Measurements from ENCODE around the gene PTPRQ. TPM values are rescaled to one million over a fixed set of nuclear protein-coding genes. Genes with fewer than 3 reads are reported as not detected.

The PTPRQ gene
- total RNA-seq, 1 donor from 2014 or later, result 85.7 TPM

DNA sequence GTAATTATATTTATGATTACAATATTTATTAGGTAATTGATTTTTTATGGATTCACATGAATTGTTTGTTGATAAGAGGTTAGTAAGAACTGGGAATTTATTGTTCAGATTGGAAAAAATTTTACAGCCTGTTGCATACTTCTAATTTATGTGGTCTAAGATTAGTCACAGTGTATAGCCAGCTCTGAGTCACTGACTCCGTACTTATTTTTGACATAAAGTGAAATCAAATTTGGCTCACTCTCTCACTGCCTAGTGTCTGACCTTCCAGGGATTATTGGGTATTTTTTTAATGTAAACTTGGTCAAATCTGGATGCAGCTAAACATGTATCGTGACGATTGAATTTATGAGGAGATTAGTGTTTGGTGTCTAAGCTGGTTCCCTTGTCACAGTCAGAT lies 109.3 kb downstream of the PTPRQ start:
- DNase-seq (ENCODE audit: low spot score), result peak; percentile 90

DNA sequence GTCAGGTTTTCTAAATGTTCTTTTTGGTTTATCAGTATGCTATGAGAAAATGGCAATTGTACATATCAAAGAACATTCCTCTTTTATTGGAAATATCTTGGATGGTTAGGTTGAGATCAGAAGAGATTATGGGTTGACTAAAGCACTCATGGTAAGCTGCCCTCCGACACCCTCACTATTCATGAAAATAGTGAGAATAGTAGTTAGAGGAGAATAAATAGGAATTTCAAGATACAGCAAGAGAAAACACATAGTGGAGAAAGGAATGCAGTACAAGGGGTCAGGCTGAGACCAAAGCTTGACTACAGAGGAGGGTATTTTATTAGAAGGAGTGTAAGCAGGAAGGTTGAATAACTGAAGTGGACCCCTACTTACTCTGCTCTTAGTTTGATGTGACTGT lies 112.5 kb downstream of the PTPRQ start:
- DNase-seq (ENCODE audit: low spot score), result no peak

GRCh38 chr12:80559766-80560165 lies 115.7 kb downstream of the PTPRQ start:
- DNase-seq (ENCODE audit: low spot score), result no peak

GRCh38 chr12:80565271-80565670 lies 121.2 kb downstream of the PTPRQ start:
- peak; percentile 68 for DNase-seq (ENCODE audit: low spot score)

- DNase-seq (ENCODE audit: low spot score), result no peak
These were observed 123.4 kb downstream of the PTPRQ start for GRCh38 chr12:80567401-80567800.

GRCh38 chr12:80576641-80577418 lies 132.8 kb downstream of the PTPRQ start:
- no peak for DNase-seq (ENCODE audit: low spot score)

DNA sequence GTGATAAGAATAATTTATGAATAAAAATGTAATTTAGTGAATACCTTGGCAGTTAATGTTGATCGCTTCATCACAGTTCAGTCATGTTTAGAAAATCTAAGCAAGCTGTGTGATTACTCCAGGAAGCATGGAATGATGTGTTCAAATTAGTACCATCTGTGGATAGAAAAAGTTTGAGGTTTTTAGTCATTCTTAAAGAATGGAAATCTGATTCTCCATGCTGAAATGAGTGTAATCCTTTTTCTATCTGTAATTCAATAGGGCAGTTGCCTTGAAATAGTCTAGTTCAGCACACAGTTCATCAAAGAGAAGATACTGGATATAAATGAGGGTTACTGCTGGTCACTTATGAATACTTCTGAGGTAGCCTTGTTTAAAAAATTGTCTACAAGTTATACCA lies 136.2 kb downstream of the PTPRQ start:
- DNase-seq (ENCODE audit: low spot score), result peak; percentile 72

- no peak for DNase-seq (ENCODE audit: low spot score)
These were observed 137.7 kb downstream of the PTPRQ start for GRCh38 chr12:80581783-80582182.

GRCh38 chr12:80582431-80582830 lies 138.4 kb downstream of the PTPRQ start:
- DNase-seq (ENCODE audit: low spot score), result no peak

DNA sequence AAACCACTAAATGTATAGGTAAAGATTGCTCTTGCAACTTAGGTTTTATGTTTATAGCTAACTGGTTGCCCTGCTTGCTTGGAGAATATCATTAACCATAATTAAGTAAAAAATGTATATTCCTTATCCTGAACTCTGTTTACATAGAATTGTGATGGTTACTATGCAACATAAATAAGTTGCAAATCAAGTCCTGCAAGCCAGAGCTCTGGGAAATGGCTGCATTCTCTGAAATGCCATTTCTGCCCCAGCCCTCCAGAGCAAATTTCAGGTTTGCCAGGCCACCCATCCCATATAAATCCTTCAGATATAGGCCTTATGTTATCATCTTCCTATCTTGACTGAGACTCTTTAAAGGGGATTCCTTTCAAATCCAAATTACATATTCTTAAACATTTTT lies 145.0 kb downstream of the PTPRQ start:
- DNase-seq (ENCODE audit: low spot score), result peak; percentile 39

- no peak for DNase-seq (ENCODE audit: low spot score)
These were observed 146.1 kb downstream of the PTPRQ start for GRCh38 chr12:80590085-80590484.

DNA sequence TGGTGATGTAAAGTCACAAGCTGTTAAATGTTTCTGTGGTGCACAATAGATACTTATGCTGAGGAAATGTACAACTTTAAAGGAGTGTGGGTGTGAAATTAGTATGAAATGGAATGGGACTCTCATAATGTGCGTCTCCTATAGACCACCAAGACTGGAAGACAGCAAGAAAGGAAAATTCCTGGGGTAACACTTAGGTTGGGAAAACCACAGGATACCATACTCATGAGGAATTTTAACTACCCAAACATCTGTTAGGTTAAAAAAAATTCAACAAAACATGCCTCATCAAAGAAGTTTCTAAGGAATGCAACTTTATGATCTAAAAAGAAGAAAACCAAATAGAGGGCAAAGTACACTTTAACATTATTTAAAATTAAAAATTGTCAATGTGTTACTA lies 149.7 kb downstream of the PTPRQ start:
- DNase-seq (ENCODE audit: low spot score), result no peak

DNA sequence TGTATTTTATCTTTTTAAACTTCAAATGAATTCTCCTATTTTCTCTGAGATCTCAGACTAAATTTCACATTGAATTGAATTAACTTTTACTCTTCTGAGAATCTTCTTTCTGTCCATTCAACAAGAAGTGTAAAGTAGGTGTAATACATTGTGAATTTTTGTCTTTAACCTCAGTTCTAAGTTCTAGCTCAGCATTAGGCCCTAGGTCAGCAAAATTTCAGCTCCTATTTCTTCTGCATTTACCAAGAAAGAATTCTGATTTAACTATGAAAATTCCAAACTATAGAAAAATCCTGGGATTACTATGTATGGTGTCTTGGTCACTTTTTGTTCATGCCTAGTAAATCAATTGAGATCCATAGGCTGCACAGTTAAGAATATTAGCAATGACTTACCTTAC lies 152.5 kb downstream of the PTPRQ start:
- DNase-seq (ENCODE audit: low spot score), result no peak

DNA sequence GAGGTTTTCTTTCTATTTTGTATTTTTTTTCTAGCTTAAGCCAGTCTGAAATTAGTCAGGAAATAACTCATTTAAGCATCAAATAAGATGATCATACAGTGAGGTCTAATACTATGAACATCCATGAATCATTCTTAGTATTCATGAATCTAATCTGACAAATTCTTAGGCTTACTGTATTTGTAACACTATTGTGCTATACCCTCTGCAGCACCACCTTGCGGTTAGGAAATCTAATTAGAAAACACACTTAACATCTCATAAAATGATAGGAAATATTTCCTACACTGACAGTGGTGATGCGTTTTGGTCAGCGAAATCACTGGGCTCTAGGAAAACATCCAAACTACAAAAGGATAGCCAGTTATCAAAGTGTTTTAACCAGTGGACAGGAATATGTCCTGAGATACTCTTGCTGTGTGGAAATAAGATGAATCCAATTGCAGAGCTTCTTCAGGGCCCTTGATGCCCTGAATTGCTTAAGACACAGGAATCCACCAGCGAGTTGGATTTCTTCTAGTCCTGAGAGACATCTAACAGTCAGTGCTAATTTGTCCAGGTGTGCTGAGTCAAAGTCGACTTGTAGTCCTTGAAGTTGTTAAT lies 154.1 kb downstream of the PTPRQ start:
- peak; percentile 30 for DNase-seq (ENCODE audit: low spot score)

DNA sequence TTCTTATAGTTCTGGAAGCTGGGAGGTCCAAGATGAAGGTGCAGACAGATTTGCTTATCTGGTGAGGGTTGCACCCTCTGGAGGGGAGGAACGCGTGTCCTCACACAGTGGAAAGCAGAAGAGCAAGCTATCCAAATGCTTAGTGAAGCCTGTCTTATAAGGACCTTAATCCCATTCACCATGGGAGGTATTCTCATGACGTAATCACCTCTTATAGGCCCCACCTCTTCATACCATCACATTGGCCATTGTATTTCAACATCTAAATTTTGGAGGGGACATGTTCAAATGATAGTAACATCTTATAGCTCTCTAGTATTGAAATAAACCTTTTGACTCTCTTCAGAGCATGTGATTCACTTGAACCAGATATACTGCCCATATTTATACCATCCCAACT lies 158.4 kb downstream of the PTPRQ start:
- no peak for DNase-seq (ENCODE audit: low spot score)

- DNase-seq (ENCODE audit: low spot score), result no peak
These were observed 163.5 kb downstream of the PTPRQ start for GRCh38 chr12:80607361-80608135.

GRCh38 chr12:80617733-80618132 lies 173.7 kb downstream of the PTPRQ start:
- DNase-seq (ENCODE audit: low spot score), result no peak

- no peak for DNase-seq (ENCODE audit: low spot score)
These were observed 176.2 kb downstream of the PTPRQ start for GRCh38 chr12:80620281-80620680.

- no peak for DNase-seq (ENCODE audit: low spot score)
These were observed 178.2 kb downstream of the PTPRQ start for GRCh38 chr12:80622271-80622670.

DNA sequence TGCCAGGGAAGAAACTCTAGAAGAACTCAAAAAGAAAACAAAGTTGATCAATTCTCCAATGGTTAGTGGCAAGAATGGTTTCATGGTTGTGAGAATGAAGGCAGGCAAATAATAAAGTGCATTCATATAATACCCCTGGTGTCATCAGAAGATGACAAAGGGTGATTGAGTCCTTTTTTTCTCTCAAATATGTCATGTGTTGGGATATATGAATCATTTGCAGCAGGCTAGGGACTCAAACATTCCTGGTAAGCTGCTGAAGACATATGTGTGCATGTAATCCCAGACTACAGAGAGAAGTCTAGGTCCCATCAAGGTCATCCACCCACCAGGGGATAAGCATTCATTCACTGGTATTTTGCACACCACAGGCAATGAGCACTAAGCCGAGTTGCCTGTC lies 181.0 kb downstream of the PTPRQ start:
- no peak for DNase-seq (ENCODE audit: low spot score)

DNA sequence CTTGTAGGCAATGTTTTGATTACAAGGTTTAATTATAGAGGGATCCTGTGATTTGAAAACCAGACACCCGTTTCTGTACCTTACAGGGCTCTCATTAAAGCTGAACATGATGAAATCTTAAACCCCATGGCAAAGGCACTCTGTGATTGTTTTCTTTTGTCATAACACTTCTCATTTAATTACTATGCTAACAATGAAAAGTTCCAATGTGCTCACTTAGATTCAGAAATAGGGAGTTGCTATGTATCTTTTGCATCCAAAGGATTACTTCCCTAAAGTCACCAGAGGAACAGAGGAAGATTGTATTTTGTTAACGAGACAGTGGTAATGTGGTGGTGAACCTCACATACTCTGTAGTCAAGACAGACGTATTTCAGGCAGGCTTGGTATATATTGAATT lies 181.9 kb downstream of the PTPRQ start:
- no peak for DNase-seq (ENCODE audit: low spot score)

GRCh38 chr12:80627782-80628181 lies 183.7 kb downstream of the PTPRQ start:
- DNase-seq (ENCODE audit: low spot score), result no peak

GRCh38 chr12:80632835-80633234 lies 188.8 kb downstream of the PTPRQ start:
- no peak for DNase-seq (ENCODE audit: low spot score)
